ENCODE measurements around the gene MAPK14.
A peak's percentile ranks its signal among the peaks of the same experiment; 100 is the strongest.

Gene MAPK14

DNA sequence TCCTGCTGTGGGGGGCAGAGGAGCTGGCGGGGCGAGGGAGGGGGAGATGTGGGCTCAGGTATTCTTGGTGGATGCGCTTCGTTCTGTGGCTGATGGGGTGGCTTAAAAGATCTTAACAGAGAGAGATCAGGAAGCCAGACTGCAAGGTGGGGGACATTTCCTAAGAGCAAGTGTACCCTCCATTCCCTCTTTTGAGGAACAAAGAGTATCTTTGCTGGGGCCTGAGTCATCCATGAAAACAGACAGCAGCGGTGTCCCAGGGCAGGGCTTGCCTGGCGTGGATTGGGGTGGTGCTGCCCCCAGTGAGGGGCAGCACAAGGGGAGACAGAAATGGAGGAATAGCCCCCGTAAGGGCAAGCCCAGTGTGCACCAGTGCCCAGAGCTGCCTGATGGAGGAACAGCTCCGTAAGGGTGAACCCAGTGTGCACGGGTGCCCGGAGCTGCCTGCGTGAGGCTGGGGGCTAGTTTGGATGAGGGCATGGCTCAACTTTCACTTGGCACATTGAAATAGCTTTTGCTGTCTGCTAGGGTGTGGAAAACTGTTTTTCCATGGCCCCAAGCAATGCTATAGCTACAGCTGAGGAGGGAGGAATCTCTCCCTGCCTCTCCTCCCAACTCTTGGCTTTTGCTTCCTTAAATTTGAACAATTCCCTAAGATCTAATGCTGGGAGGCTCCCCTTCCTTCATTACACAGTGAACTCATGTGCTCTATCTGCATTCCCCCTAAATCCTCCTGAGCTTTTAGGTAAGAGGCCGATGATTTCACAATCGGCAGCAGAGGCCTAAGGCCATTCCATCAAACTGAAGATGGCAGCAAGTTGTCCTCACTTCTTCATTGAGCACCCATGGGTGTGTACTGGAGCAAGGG, 115.6 kb downstream of the MAPK14 start:
- no peak for DNase-seq (ENCODE audit: low read depth in 1 of 2, low spot score in 1 of 2)
- TF ChIP-seq, protein P1, sequence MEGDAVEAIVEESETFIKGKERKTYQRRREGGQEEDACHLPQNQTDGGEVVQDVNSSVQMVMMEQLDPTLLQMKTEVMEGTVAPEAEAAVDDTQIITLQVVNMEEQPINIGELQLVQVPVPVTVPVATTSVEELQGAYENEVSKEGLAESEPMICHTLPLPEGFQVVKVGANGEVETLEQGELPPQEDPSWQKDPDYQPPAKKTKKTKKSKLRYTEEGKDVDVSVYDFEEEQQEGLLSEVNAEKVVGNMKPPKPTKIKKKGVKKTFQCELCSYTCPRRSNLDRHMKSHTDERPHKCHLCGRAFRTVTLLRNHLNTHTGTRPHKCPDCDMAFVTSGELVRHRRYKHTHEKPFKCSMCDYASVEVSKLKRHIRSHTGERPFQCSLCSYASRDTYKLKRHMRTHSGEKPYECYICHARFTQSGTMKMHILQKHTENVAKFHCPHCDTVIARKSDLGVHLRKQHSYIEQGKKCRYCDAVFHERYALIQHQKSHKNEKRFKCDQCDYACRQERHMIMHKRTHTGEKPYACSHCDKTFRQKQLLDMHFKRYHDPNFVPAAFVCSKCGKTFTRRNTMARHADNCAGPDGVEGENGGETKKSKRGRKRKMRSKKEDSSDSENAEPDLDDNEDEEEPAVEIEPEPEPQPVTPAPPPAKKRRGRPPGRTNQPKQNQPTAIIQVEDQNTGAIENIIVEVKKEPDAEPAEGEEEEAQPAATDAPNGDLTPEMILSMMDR (IDR thresholded peaks at IDR 0.05; ENCODE audit: insufficient read depth, low read length) = no peak
- TF ChIP-seq, protein P2, sequence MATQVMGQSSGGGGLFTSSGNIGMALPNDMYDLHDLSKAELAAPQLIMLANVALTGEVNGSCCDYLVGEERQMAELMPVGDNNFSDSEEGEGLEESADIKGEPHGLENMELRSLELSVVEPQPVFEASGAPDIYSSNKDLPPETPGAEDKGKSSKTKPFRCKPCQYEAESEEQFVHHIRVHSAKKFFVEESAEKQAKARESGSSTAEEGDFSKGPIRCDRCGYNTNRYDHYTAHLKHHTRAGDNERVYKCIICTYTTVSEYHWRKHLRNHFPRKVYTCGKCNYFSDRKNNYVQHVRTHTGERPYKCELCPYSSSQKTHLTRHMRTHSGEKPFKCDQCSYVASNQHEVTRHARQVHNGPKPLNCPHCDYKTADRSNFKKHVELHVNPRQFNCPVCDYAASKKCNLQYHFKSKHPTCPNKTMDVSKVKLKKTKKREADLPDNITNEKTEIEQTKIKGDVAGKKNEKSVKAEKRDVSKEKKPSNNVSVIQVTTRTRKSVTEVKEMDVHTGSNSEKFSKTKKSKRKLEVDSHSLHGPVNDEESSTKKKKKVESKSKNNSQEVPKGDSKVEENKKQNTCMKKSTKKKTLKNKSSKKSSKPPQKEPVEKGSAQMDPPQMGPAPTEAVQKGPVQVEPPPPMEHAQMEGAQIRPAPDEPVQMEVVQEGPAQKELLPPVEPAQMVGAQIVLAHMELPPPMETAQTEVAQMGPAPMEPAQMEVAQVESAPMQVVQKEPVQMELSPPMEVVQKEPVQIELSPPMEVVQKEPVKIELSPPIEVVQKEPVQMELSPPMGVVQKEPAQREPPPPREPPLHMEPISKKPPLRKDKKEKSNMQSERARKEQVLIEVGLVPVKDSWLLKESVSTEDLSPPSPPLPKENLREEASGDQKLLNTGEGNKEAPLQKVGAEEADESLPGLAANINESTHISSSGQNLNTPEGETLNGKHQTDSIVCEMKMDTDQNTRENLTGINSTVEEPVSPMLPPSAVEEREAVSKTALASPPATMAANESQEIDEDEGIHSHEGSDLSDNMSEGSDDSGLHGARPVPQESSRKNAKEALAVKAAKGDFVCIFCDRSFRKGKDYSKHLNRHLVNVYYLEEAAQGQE (IDR thresholded peaks at IDR 0.05; ENCODE audit: insufficient replicate concordance, low read depth) = no peak
- TF ChIP-seq GABPA (IDR thresholded peaks at IDR 0.05; ENCODE audit: low read depth) (no peak), POLR2AphosphoS5 (IDR thresholded peaks at IDR 0.05; ENCODE audit: low read depth) (no peak), SPI1 (IDR thresholded peaks at IDR 0.05; ENCODE audit: borderline replicate concordance, low read depth) (no peak)
- no peak overlapping the region for H3K27ac ChIP-seq (replicated peaks)
- no peak overlapping the region for H3K4me3 ChIP-seq (replicated peaks; ENCODE audit: insufficient read depth, low read length)
- no peaks in the 10 kb centered on the region for H3K27me3 ChIP-seq (ENCODE audit: insufficient read depth, poor library complexity, severe bottlenecking)

- Histone ChIP-seq H3K4me3 (replicated peaks; ENCODE audit: insufficient read depth, low read length) (no peak overlapping the region), H3K27me3 (ENCODE audit: insufficient read depth, poor library complexity, severe bottlenecking) (no peaks in the 10 kb centered on the region), H3K27ac (replicated peaks) (peak overlapping the region; percentile 59; the same call in 1 of the 2 replicates)
- TF ChIP-seq POLR2AphosphoS5 (IDR thresholded peaks at IDR 0.05; ENCODE audit: low read depth) (no peak), SPI1 (IDR thresholded peaks at IDR 0.05; ENCODE audit: borderline replicate concordance, low read depth) (no peak), GABPA (IDR thresholded peaks at IDR 0.05; ENCODE audit: low read depth) (no peak)
- TF ChIP-seq, protein P1 (IDR thresholded peaks at IDR 0.05; ENCODE audit: insufficient read depth, low read length) = no peak
- TF ChIP-seq, protein P2 (IDR thresholded peaks at IDR 0.05; ENCODE audit: insufficient replicate concordance, low read depth) = no peak
- no peak for DNase-seq (ENCODE audit: low read depth in 1 of 2, low spot score in 1 of 2)
Measured at GRCh38 chr6:36145495-36145894, 117.9 kb downstream of the MAPK14 start.

DNA sequence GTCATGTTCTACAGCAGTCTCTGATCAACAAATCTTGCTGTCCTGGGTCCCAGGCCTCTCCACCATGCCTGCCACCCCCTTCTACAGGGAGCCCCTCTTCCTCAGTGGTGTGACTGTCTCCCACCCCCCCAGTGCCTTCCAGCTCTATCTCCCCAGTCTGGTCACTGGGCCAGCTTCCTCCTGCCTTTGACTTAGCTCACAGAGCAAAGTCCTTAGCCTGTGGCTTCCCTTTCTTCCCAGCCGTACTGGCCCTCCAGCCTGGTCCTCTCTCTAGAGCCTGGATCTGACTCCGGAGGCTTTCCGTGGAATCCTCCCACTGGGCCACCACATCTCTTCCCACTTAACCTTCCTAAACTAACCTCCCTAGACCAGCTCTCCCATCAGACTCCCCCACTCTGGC, 119.7 kb downstream of the MAPK14 start:
- Histone ChIP-seq H3K27me3 (ENCODE audit: insufficient read depth, poor library complexity, severe bottlenecking) (no peaks in the 10 kb centered on the region), H3K27ac (replicated peaks) (peak overlapping the region; percentile 59), H3K4me3 (replicated peaks; ENCODE audit: insufficient read depth, low read length) (no peak overlapping the region)
- TF ChIP-seq GABPA (IDR thresholded peaks at IDR 0.05; ENCODE audit: low read depth) (no peak), SPI1 (IDR thresholded peaks at IDR 0.05; ENCODE audit: borderline replicate concordance, low read depth) (no peak)
- peak in 1 of 2 experiments; percentile 24 for DNase-seq (ENCODE audit: low read depth in 1 of 2, low spot score in 1 of 2)

DNA sequence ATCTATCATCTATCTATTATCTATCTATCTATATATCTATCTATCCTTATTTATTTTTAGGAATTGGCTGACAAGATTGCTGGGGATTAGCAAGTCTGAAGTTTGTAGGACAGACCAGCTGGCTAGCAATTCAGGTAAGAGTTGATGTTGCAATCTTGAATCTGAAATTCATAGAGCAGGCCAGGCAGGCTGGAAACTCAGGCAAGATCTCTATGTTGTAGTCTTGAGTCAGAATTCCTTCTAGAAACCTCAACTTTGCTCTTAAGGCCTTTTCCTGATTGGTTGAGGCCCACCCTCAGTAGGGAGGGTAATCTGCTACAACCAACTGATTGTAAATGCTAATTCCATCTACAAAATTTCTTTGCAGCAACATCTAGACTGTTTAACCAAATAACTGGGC, 121.9 kb downstream of the MAPK14 start:
- no peaks in the 10 kb centered on the region for H3K27me3 ChIP-seq (ENCODE audit: insufficient read depth, poor library complexity, severe bottlenecking)
- H3K27ac ChIP-seq (replicated peaks) = no peak overlapping the region
- no peak for DNase-seq (ENCODE audit: low read depth in 1 of 2, low spot score in 1 of 2)
- no peak overlapping the region for H3K4me3 ChIP-seq (replicated peaks; ENCODE audit: insufficient read depth, low read length)
- no peak for TF ChIP-seq GABPA (IDR thresholded peaks at IDR 0.05; ENCODE audit: low read depth)
- TF ChIP-seq, protein P2 (IDR thresholded peaks at IDR 0.05; ENCODE audit: insufficient replicate concordance, low read depth) = no peak
